ENCODE data around the gene ATXN7L1. TPM values are rescaled to one million over a fixed set of nuclear protein-coding genes. Genes with fewer than 3 reads are reported as not detected.

ATXN7L1 gene
- total and polyA plus RNA-seq, 2 of the 8 experiments (the other 6 are each of a cell fraction or from before 2014, with no cell fraction given), result 14.3 to 34.0 TPM

GRCh38 chr7:105622106-105622731 is 254.2 kb downstream of the ATXN7L1 start:
- DNase-seq (ENCODE audit: low read depth in 1 of 2, low spot score in 2 of 2), result no peak
- peaks cover 0 to 52% of the 10 kb centered on the region in 2 experiments; a peak in 3 of 4 replicates for H3K79me2 ChIP-seq (ENCODE audit: control insufficient read depth in 1 of 2, insufficient read depth in 2 of 2, low read length in 2 of 2)
- no peak overlapping the region for H3K14ac ChIP-seq (ENCODE audit: insufficient read length)
- H2BK12ac ChIP-seq (ENCODE audit: low read depth, low read length), result no peak overlapping the region
- H4K5ac ChIP-seq (ENCODE audit: insufficient read length, low read depth, low read length), result no peak overlapping the region
- H2AFZ ChIP-seq (ENCODE audit: low read length), result no peak overlapping the region
- H3K18ac ChIP-seq (ENCODE audit: extremely low read depth, low read length), result no peak overlapping the region
- H3K27ac ChIP-seq (ENCODE audit: low read depth, low read length), result no peak overlapping the region
- peaks cover 8 to 56% (median 33%) of the 10 kb centered on the region in 4 experiments; a peak in 7 of 8 replicates for H3K36me3 ChIP-seq (ENCODE audit: control insufficient read depth in 2 of 4, insufficient read depth in 4 of 4, low read length in 3 of 4)
- H2BK5ac ChIP-seq (ENCODE audit: low read depth, low read length), result no peak overlapping the region
- H3K27me3 ChIP-seq (replicated peaks in 1 of 4; ENCODE audit: control insufficient read depth in 3 of 4, extremely low read depth in 1 of 4, insufficient read depth in 3 of 4, low read length in 3 of 4), result no peaks in the 10 kb centered on the region
- no peak overlapping the region for H3K4ac ChIP-seq (replicated peaks; ENCODE audit: insufficient read length, low read depth, low read length)
- no peak overlapping the region for H3K4me3 ChIP-seq (ENCODE audit: extremely low read depth in 1 of 4, insufficient read depth in 2 of 4, low read depth in 3 of 4, low read length in 4 of 4)
- H3K4me1 ChIP-seq (replicated peaks in 1 of 4; ENCODE audit: control insufficient read depth in 3 of 4, insufficient read depth in 4 of 4, low read length in 3 of 4), result no peaks in the 10 kb centered on the region
- no peaks in the 10 kb centered on the region for H3K79me1 ChIP-seq (ENCODE audit: low read depth, low read length)
- POLR2A ChIA-PET (ENCODE audit: partially characterized antibody), result interaction anchor here (0.8 to 12.8 kb wide), 6 partner anchors 9 to 25 kb away, joined by 3 to 57 read pairs (median 3); no protein-coding TSS in a partner anchor
- H3K56ac ChIP-seq (replicated peaks; ENCODE audit: insufficient read length, low read depth, low read length), result no peak overlapping the region
- no peak overlapping the region for H3K23ac ChIP-seq (ENCODE audit: insufficient read length)
- WGBS, 2 experiments (ENCODE audit: extremely low coverage in 1 of 2, insufficient coverage in 1 of 2, insufficient read length in 1 of 2, insufficient replicate concordance in 2 of 2, low coverage in 1 of 2, low lambda C conversion rate in 2 of 2, missing lambda C conversion rate in 1 of 2), result 90% methylated on average over 15 of the region's 15 CpGs; no CpG with 5 or more reads in 1 of the 2 experiments
- H3K9ac ChIP-seq (replicated peaks in 1 of 4; ENCODE audit: extremely low read depth in 1 of 4, low read depth in 3 of 4, low read length in 3 of 4), result no peak overlapping the region
- no peak overlapping the region for H2AK5ac ChIP-seq (ENCODE audit: low read depth, low read length)
- FAIRE-seq, result no peak
- H4K8ac ChIP-seq (ENCODE audit: extremely low read depth, insufficient read depth, low read length), result no peak overlapping the region
- CTCF ChIA-PET (ENCODE audit: partially characterized antibody), result interaction anchor here (1.3 to 1.4 kb wide), 3 partner anchors 16 to 31 kb away, joined by 3 to 4 read pairs (median 3); no protein-coding TSS in a partner anchor
- H4K91ac ChIP-seq (replicated peaks; ENCODE audit: insufficient read length, low read length), result no peak overlapping the region
- H3K4me2 ChIP-seq (ENCODE audit: insufficient read depth in 1 of 2, low read depth in 2 of 2, low read length in 2 of 2), result no peak overlapping the region
- peaks cover 0 to 5% of the 10 kb centered on the region in 2 experiments; a peak in 3 of 4 replicates for H3K9me3 ChIP-seq (ENCODE audit: insufficient read depth in 2 of 2, low read depth in 1 of 2, low read length in 1 of 2)
- no peaks in the 10 kb centered on the region for H3K23me2 ChIP-seq (ENCODE audit: low read depth, low read length)
- H2BK20ac ChIP-seq (ENCODE audit: low read length), result no peak overlapping the region
- H2BK15ac ChIP-seq (ENCODE audit: low read length), result no peak overlapping the region
- peaks cover 2 to 8% of the 10 kb centered on the region in 2 experiments for H4K20me1 ChIP-seq (replicated peaks in 1 of 2; ENCODE audit: control insufficient read depth in 1 of 2, insufficient read depth in 2 of 2, low read length in 2 of 2)
- no peak overlapping the region for H2BK120ac ChIP-seq (replicated peaks; ENCODE audit: low read depth, low read length)
- TF ChIP-seq GTF2F1 (IDR thresholded peaks at IDR 0.05; ENCODE audit: borderline replicate concordance, low read depth, low read length) (no peak), SIRT6 (IDR thresholded peaks at IDR 0.05; ENCODE audit: low read length) (no peak), EP300 (IDR thresholded peaks at IDR 0.05; ENCODE audit: borderline replicate concordance in 1 of 2, low read depth in 2 of 2, low read length in 2 of 2) (no peak), KDM5A (IDR thresholded peaks at IDR 0.05; ENCODE audit: low read length) (no peak), SP2 (IDR thresholded peaks at IDR 0.05; ENCODE audit: low read length) (no peak), E2F6 (IDR thresholded peaks at IDR 0.05) (no peak), POLR2A (IDR thresholded peaks at IDR 0.05; ENCODE audit: control extremely low read depth in 1 of 2, low read depth in 2 of 2, low read length in 2 of 2) (no peak), NRF1 (IDR thresholded peaks at IDR 0.05; ENCODE audit: low read depth, low read length) (no peak), EGR1 (IDR thresholded peaks at IDR 0.05; ENCODE audit: borderline replicate concordance, low read depth, low read length) (no peak), TCF12 (IDR thresholded peaks at IDR 0.05; ENCODE audit: low read depth, low read length) (no peak), BACH1 (IDR thresholded peaks at IDR 0.05; ENCODE audit: low read length) (no peak), RAD21 (IDR thresholded peaks at IDR 0.05 in 1 of 2, conservative IDR thresholded peaks at IDR 0.05 in 1 of 2; ENCODE audit: low read depth in 2 of 2, low read length in 2 of 2) (no peak), GABPA (IDR thresholded peaks at IDR 0.05; ENCODE audit: borderline replicate concordance, insufficient read depth, low read length) (no peak)

Data from H1 (cell line).